MCF 10A (cell line): ENCODE measurements around the gene GET4. TPM values are rescaled to one million over a fixed set of nuclear protein-coding genes. Genes with fewer than 3 reads are reported as not detected.
A peak's percentile ranks its signal among the peaks of the same experiment; 100 is the strongest.
"Not testable (repeated sequence)": the region's sequence is repeated elsewhere in the genome, so short reads cannot be mapped to it uniquely, and the experiment has no call there.

Experiments used
- BruUV-seq: library from RNA; stranded (reverse); fragments of 400-500 nt; replicated peaks from 2 replicates; lab custom pipeline; 2021; lab: Mats Ljungman, UMichigan
- CTCF ChIA-PET: fragments of 300-600 bp; sonication (Branson Sonifier 250); formaldehyde crosslinking; extraction: SDS; loops from one replicate; lab custom pipeline; 2021; ENCODE audit warnings: antibody characterized with exemption, inconsistent platforms; lab: Yijun Ruan, JAX
- POLR2A ChIA-PET: fragments of 300-600, 350-650 bp; sonication (Branson Sonifier 250); formaldehyde crosslinking; extraction: SDS; loops from one replicate; lab custom pipeline; 2020; ENCODE audit warnings: antibody characterized with exemption, inconsistent platforms; lab: Yijun Ruan, JAX
- DNase-seq: peaks from one replicate; pipeline ENCODE4 v3.0.0-alpha.2; 2018; ENCODE audit not compliant: unreplicated experiment
- H3K27ac Mint-ChIP-seq: one replicate; pipeline ENCODE4 v1.8.0; 2022; ENCODE audit warnings: mild to moderate bottlenecking, low read depth, mixed read lengths; ENCODE audit not compliant: unreplicated experiment
- H3K27me3 Mint-ChIP-seq: one replicate; pipeline ENCODE4 v1.8.0; 2022; ENCODE audit warnings: mixed read lengths; ENCODE audit not compliant: insufficient read depth, unreplicated experiment
- H3K36me3 Mint-ChIP-seq: one replicate; pipeline ENCODE4 v1.8.0; 2022; ENCODE audit warnings: mild to moderate bottlenecking, moderate library complexity, mixed read lengths; ENCODE audit not compliant: insufficient read depth, unreplicated experiment
- H3K4me1 Mint-ChIP-seq: one replicate; pipeline ENCODE4 v1.8.0; 2022; ENCODE audit warnings: mixed read lengths; ENCODE audit not compliant: insufficient read depth, unreplicated experiment
- H3K4me3 Mint-ChIP-seq: one replicate; pipeline ENCODE4 v1.8.0; 2022; ENCODE audit warnings: mild to moderate bottlenecking, moderate library complexity, mixed read lengths; ENCODE audit not compliant: unreplicated experiment
- H3K9me3 Mint-ChIP-seq: one replicate; pipeline ENCODE4 v1.8.0; 2022; ENCODE audit warnings: mixed read lengths; ENCODE audit not compliant: unreplicated experiment
- CTCF ChIP-seq: fragments of 200-600 bp; IDR thresholded peaks from one replicate; pipeline ENCODE4 v1.8.0; 2022; ENCODE audit warnings: antibody characterized with exemption, mild to moderate bottlenecking; ENCODE audit not compliant: unreplicated experiment
- intact Hi-C: fragments of 100-400 bp; cut with micrococcal nuclease; formaldehyde crosslinking; loops from 2 replicates; pipeline ENCODE4 v1.14.1; 2022
- total RNA-seq: library from RNA; stranded (reverse); gene quantifications from 2 replicates; pipeline ENCODE4 v1.2.3, GENCODE V29; 2022

The GET4 gene
- total RNA-seq, 1 experiment from 2014 or later, result 32.6 TPM

- Mint-ChIP-seq H3K4me1 (peaks cover 4% of the 10 kb centered on the region), H3K4me3 (no peak overlapping the region), H3K27me3 (peaks cover 19% of the 10 kb centered on the region), H3K36me3 (no peaks in the 10 kb centered on the region), H3K27ac (no peak overlapping the region), H3K9me3 (no peaks in the 10 kb centered on the region)
- intact Hi-C loops, result no loop called here
- DNase-seq, result no peak
- ChIA-PET POLR2A (interaction anchor here (0.9 kb wide), 1 partner anchor 15 kb away, joined by 3 read pairs; no protein-coding TSS in a partner anchor), CTCF (interaction anchor here (0.6 to 1.4 kb wide), 5 partner anchors 23 to 1554 kb away, joined by 3 to 4 read pairs (median 4); no protein-coding TSS in a partner anchor)
- TF ChIP-seq CTCF, result no peak
- no TSS peak for BruUV-seq
Measured at GRCh38 chr7:907158-907980, 31.0 kb downstream of the GET4 start.

GRCh38 chr7:908159-908581 is 31.8 kb downstream of the GET4 start:
- CTCF ChIA-PET, result interaction anchor here (0.6 to 1.4 kb wide), 7 partner anchors 15 to 1553 kb away, joined by 3 to 6 read pairs (median 4); no protein-coding TSS in a partner anchor
- BruUV-seq, result no TSS peak
- no peak overlapping the region for H3K27ac Mint-ChIP-seq

GRCh38 chr7:908591-909357 is 32.4 kb downstream of the GET4 start:
- H3K27me3 Mint-ChIP-seq, result peaks cover 19% of the 10 kb centered on the region
- ChIA-PET POLR2A (interaction anchor here (0.9 kb wide), 1 partner anchor 14 kb away, joined by 3 read pairs; no protein-coding TSS in a partner anchor), CTCF (interaction anchor here (0.6 to 1.4 kb wide), 10 partner anchors 15 to 504 kb away, joined by 3 to 6 read pairs (median 4); no protein-coding TSS in a partner anchor)
- H3K9me3 Mint-ChIP-seq, H3K4me1 Mint-ChIP-seq, H3K27ac Mint-ChIP-seq, BruUV-seq, H3K36me3 Mint-ChIP-seq: not testable (repeated sequence)
- intact Hi-C loops, result loop anchor here (2.0 kb wide), 2 partner anchors 46 to 268 kb away; partner anchors contain the start of gene ADAP1
- DNase-seq, result peak; percentile 49
- TF ChIP-seq CTCF, result peak; percentile 89
- peak overlapping the region; percentile 36 for H3K4me3 Mint-ChIP-seq

More at GRCh38 chr7:908159-908581, 31.8 kb downstream of the GET4 start:
- no peaks in the 10 kb centered on the region for H3K9me3 Mint-ChIP-seq
- intact Hi-C loops, result loop anchor here (2.0 kb wide), 2 partner anchors 47 to 269 kb away; partner anchors contain the start of gene ADAP1
- H3K4me3 Mint-ChIP-seq, result no peak overlapping the region
- no peak for TF ChIP-seq CTCF
- no peak for DNase-seq
- peaks cover 4% of the 10 kb centered on the region for H3K4me1 Mint-ChIP-seq
- POLR2A ChIA-PET, result interaction anchor here (0.9 kb wide), 1 partner anchor 15 kb away, joined by 3 read pairs; no protein-coding TSS in a partner anchor
- H3K27me3 Mint-ChIP-seq, result peaks cover 19% of the 10 kb centered on the region
- H3K36me3 Mint-ChIP-seq, result no peaks in the 10 kb centered on the region
